NCI-H446 (cell line): ENCODE measurements around the gene FAM98B.
"Not testable (repeated sequence)": the region's sequence is repeated elsewhere in the genome, so short reads cannot be mapped to it uniquely, and the experiment has no call there.

Experiments
- DNase-seq, 2 experiments: peaks; one replicate each; lab custom pipeline; 2025; lab: John Stamatoyannopoulos, UW

The FAM98B gene

DNA sequence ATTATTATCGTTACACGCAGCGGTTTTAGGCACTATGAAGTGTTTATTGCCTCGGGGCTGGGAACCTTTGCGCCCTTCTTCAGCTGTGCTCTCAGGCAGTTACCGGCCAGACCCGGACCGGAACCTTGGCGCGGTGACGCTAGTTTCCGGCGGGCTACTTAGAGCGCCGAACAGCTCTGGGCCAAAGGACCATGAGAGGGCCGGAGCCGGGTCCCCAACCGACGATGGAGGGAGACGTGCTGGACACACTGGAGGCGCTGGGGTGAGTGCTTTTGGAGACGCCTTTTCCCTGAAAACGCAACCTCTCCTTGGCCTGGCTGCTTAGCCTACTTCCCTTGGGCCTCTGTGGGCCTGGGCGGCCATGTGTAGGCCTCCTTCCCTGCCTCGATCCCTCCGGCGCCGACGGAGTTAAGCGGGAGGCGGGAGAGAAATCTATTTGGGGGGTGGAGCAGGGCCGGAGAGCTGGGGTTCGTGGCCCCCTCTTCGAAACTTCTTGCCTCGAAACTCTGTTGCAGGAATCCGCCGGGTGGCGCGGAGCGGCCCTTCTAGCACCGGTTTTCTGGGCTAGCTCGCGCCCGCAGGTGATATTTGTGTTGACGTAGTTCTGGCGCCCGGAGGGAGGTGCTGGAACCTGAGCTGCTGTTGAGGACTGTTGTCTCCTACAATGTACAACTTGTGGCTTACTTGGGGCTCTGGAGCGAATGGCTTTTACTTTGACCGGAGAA lies at the start of gene FAM98B:
FAM98B (plus strand) TSS at position 157 of the 725 bp plus-strand sequence; CDS start at position 192, 35 bp downstream.
- peak; percentile 62 to 90 for DNase-seq

DNA sequence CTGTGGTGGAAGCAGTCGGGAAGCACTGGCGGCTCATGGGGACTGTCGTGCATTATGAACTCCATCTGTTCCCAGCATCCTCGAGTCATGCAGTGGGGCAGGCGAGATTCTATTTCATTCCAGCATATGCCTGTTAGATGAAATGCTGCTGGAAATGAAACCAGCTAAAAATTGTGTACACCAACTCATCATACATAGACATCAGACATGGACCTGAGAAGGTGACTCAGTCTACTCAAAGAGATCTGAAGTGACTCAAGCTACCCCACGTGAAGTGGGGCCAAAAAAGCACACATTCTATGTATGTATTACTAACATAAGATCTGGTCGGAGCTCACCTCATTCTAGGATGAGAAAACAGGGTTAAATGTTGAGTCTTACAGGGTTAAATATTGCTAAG lies 47.5 kb upstream of the FAM98B start:
- DNase-seq = no peak

DNA sequence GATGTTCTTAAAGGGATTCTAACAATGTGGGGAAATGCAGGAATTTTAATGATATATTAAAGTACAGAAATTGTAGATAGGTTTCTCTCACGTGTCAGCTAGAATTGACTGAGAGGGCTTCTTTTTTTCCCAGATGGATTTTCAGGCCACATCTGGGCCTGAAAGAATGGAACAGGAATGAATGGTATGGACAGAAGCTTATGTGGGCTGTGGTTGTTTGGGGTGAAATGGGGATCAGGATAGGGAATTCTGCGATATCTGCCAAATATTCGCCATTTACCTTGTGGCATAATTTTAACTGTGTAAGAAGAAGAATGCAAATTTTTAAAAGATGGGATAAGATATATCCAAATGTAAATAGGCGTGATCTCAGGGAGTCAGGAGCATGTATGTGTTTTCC lies 45.4 kb upstream of the FAM98B start:
- no peak for DNase-seq

GRCh38 chr15:38411902-38412301 lies 42.0 kb upstream of the FAM98B start:
- DNase-seq = no peak

GRCh38 chr15:38412466-38412865 lies 41.5 kb upstream of the FAM98B start:
- DNase-seq = no peak

DNA sequence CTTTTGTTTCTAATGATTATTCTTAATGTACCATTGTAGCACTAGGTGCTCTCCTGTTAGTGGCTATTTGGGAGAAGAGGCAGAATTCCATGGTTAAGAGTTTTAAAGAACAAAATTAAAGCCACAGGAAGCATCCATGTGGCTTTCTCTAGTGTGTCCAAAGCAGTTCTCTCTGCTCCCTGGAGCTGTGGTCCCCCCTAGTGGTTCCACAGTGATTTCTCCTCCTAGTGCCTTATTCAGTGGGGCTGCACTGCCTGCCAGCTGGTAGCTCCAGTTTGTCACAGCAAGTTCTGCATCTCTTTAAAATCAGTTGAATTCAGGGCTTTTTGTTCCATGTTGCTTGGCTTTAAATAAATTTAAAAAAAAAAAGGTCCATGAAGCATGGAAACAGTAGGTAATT lies 39.6 kb upstream of the FAM98B start:
- DNase-seq = peak in 1 of 2 experiments; percentile 39

DNA sequence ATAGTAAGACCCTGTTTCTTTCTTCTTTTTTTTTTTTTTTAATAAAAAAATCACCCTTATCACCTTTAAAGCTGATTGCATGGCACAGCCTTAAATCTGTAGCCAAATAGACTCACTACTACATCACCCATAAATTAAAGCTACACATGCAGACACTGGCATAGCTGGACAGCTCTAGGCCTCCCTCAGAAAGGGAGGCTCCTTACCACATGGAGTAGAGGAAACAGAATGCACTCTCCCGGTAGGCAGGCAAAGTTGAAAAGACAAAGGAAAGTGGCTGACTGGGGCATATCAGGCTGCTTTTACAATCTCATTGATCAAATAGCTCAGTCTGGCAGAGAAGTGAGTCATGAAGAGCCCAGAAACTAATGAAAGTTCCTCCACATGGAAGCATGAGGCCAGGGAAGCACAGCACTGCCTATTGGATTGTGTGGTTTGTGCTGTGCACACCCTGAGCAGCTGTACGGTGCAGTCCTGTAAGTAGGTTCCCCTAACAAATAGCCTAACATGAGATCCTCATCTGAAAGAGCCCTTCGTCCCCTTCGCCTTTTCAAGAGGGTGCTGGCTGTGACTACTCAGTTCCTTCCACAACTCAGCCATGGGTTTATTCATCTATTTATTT lies 32.7 kb upstream of the FAM98B start:
- no peak for DNase-seq

GRCh38 chr15:38424101-38424552 lies 29.8 kb upstream of the FAM98B start:
- no peak for DNase-seq

DNA sequence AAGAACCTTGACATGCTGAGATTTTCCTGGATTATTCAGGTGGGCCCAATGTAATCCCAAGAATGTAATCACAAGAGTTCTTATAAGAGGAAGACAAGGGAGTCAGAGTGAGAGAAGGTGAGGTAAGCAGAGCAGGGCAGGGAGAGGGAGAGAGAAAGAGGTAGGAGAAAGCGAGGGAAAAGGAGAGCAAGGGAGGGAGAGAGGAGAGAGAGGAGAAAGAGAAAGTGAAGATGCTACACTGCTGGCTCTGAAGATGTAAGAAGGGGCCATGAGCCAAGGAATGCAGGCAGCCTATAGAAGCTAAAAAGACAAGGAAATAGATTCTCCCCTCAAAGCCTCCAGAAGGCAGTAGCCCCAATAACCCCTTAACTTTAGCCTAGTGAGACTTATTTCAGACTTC lies 28.7 kb upstream of the FAM98B start:
- DNase-seq = no peak

DNA sequence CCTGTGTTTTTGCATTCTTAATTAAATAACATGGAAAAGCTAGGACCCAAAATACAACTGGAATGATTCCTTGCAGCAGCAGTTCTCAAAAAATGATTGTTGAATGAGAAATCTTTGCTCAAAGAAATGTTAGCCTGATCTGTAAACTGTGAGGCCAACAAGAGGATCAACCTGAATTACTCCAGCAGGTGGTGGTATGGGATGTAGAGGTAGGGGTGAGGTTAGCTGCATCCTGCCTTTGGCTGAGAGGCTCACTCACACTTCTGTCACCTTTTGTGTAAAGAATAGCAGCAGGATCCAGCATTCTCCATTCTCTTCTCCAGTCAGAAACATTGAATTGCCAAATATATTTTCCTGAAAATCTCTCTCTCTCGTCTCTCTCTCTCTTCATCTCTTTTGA lies 26.5 kb upstream of the FAM98B start:
- no peak for DNase-seq

GRCh38 chr15:38430106-38430760 lies 23.7 kb upstream of the FAM98B start:
- no peak for DNase-seq

GRCh38 chr15:38436993-38437392 lies 16.9 kb upstream of the FAM98B start:
- DNase-seq = no peak

GRCh38 chr15:38437603-38438002 lies 16.3 kb upstream of the FAM98B start:
- DNase-seq = not testable (repeated sequence)

- no peak for DNase-seq
Measured at GRCh38 chr15:38438031-38438986, 15.6 kb upstream of the FAM98B start.

DNA sequence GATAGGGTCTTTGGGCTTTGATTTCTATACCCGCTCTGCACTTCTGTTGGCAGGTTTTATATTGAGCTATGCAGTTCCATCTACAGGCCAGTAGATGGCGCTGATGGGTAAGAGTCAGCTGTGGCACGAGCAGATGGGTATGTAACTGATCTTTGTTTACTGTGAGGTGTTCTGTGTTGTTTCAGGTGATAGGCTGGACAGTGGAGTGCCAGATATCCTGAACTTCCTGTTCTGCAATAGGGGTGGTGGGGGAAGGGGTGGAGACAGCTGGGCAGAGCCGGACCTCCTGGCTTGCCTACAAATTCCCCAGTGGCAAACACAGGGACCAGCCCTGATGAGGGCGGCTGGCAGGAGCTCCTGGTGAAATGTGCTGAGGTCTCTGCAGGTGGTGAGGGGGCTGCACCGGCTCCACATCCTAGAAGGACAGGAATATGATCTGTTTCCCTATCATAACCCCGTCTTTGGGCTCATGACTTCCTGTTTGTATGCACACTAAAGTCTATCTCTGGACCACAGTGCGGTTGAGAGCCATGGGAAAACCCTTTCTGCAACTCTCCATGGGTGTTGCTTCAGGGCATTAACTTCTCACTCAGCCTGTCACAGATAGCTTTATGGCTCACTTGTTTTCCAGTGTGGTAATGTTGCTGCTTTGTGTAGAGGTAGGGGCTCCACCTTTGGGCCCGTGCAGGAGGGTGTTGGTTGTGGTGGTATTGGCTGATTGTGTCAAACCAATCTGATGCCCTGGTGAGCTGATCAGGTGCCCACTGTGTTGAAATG lies 13.4 kb upstream of the FAM98B start:
- peak; percentile 5 to 65 for DNase-seq

GRCh38 chr15:38441130-38441519 lies 12.8 kb upstream of the FAM98B start:
- DNase-seq = no peak

DNA sequence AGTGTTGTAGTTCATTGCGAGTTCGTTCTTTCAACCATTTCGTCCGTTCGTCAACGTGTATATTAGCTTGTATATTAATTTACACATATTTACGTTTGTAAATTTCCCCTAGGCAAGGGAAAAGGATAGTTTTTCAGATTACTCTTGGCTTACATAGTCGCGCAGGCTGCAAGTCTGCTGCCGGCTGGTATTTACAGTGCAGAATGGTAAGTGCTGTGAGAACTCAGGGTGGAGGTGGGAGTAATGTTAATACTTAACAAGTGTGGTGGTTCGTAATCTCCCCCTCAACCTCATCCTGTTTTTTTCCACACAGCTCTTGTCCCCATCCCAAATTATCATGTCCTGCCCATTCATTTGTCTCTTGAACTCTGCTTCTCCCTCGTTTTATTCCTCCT lies 766 bp downstream of the FAM98B start:
- no peak for DNase-seq

DNA sequence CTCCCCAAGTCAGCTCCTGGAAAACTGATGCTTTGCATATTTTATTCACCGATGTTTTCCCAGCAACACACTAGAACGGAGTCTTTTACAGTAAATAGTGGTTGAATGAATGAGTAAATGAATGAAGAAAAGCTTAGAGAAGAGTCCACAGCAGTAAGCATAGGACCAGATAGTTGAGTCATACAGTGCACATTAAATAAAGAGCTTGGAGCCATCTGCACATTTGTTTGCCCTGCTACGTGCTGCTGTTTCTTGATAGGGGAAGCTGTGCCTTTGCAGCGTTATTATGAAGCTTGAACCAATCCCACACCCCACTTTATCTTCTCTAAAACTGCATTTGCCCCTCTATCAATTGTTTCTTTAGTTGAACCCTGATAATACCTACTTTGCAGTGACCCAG lies 1.2 kb downstream of the FAM98B start:
- no peak for DNase-seq

- no peak for DNase-seq
Measured at GRCh38 chr15:38458646-38459045, 4.7 kb downstream of the FAM98B start.

GRCh38 chr15:38459480-38459879 lies 5.6 kb downstream of the FAM98B start:
- no peak for DNase-seq

DNA sequence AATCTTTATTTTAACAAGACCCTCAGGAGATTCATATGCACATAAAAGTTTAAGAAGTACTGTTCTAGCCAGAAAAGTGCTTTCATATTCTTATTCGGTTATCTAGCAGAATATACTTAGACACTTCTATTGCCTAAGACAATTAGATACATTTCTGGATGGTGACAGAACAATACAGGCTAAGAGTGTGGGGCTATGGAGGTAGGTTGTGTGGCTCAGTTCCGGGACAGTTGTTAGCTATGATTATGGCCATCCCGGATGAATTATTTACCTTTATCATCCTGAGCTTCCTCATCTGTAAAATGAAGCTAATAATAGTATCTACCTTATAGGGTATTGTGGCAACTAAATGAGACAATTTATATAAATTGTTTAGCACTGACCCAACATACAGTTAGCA lies 6.6 kb downstream of the FAM98B start:
- no peak for DNase-seq
